PC-3 (cell line): ENCODE data around the gene NDUFA13.

Source experiments
- CTCF ChIP-seq: fragments of 300-600 bp; sonication (generic); conservative IDR thresholded peaks from 2 replicates; pipeline ENCODE4 v1.5.1; 2017; ENCODE audit warnings: antibody characterized with exemption, low read depth, mild to moderate bottlenecking, low read length
- EZH2 ChIP-seq: fragments of 300-600 bp; sonication (generic); IDR thresholded peaks from one replicate; pipeline ENCODE4 v1.6.1; 2017; ENCODE audit warnings: antibody characterized with exemption, mild to moderate bottlenecking, low read length; ENCODE audit not compliant: unreplicated experiment

GRCh38 chr19:19559931-19560330, 43.9 kb downstream of the NDUFA13 start:
- TF ChIP-seq EZH2 (no peak), CTCF (no peak)
